Tibial nerve (tissue), 4 donors: Measurements from ENCODE around the gene CMKLR1. TPM values are rescaled to one million over a fixed set of nuclear protein-coding genes. Genes with fewer than 3 reads are reported as not detected.

ENCODE experiments used
- DNase-seq, 2 donors: peaks; one replicate each; pipeline ENCODE4 v3.0.0-alpha.2; 2019; ENCODE audit warnings: low spot score in 2 of 2
- H3K27ac ChIP-seq, 4 donors: fragments of 200-600 bp; sonication (generic) in 3 of 4; one replicate each; pipeline ENCODE4 v1.5.1; 2017 to 2019; ENCODE audit warnings: mild to moderate bottlenecking in 1 of 4
- H3K27me3 ChIP-seq, 2 donors: fragments of 200-600 bp; sonication (generic) in 1 of 2; one replicate each; pipeline versions ENCODE4 v1.5.1 to v1.6.0; 2017 to 2019
- H3K36me3 ChIP-seq, 3 donors: fragments of 200-600 bp; sonication (generic); one replicate each; pipeline ENCODE4 v1.5.1; 2018 to 2019
- H3K4me1 ChIP-seq, 4 donors: fragments of 200-600 bp; sonication (generic) in 3 of 4; one replicate each; pipeline ENCODE4 v1.5.1; 2017 to 2019
- H3K4me3 ChIP-seq, 4 donors: fragments of 200-600 bp; sonication (generic) in 3 of 4; one replicate each; pipeline ENCODE4 v1.5.1; 2017 to 2019; ENCODE audit warnings: mild to moderate bottlenecking in 1 of 4, moderate library complexity in 1 of 4
- H3K9me3 ChIP-seq, 4 donors: fragments of 200-600 bp; sonication (generic) in 3 of 4; one replicate each; pipeline ENCODE4 v1.5.1; 2017 to 2019
- CTCF ChIP-seq, 5 experiments: fragments of 200-600 bp in 3 of 5; fragments of 450-650 bp in 2 of 5; sonication (generic) in 3 of 5; IDR thresholded peaks; one replicate each; pipeline ENCODE4 v1.5.1; 2016 to 2019; ENCODE audit warnings: antibody characterized with exemption in 5 of 5, mild to moderate bottlenecking in 3 of 5, moderate library complexity in 2 of 5
- EP300 ChIP-seq, 2 donors: sonication (generic); formaldehyde crosslinking; IDR thresholded peaks; one replicate each; pipeline ENCODE4 v1.6.1; 2017; ENCODE audit warnings: antibody characterized with exemption in 2 of 2, mild to moderate bottlenecking in 1 of 2
- POLR2A ChIP-seq, 2 donors: fragments of 450-650 bp; IDR thresholded peaks; one replicate each; pipeline ENCODE4 v1.6.1; 2017; ENCODE audit warnings: antibody characterized with exemption in 2 of 2, mild to moderate bottlenecking in 2 of 2, moderate library complexity in 2 of 2
- WGBS, 2 donors: methylation state at CpG; one replicate each; pipeline ENCODE4 v1.1.5; 2018; 5-methylcytosine and 5-hydroxymethylcytosine counted together
- total RNA-seq, 4 donors: library from RNA; depleted of rRNA; stranded (reverse); fragments of >200 nt; gene quantifications; one replicate each; pipeline ENCODE4 v1.1.0, GENCODE V29; 2016

Gene CMKLR1
- total RNA-seq, 4 donors from 2014 or later = 7.1 to 23.2 (median 18.8) TPM

- TF ChIP-seq EP300 (IDR thresholded peaks at IDR 0.05) (no peak), CTCF (IDR thresholded peaks at IDR 0.05) (no peak), POLR2A (IDR thresholded peaks at IDR 0.05) (no peak)
- no peak overlapping the region for H3K4me3 ChIP-seq
- no peak overlapping the region for H3K27ac ChIP-seq
- no peaks in the 10 kb centered on the region for H3K9me3 ChIP-seq
- H3K36me3 ChIP-seq = peaks cover 0 to 10% (median 0%) of the 10 kb centered on the region in 3 donors
- H3K27me3 ChIP-seq = peaks cover 0 to 5% of the 10 kb centered on the region in 2 donors
- DNase-seq = no peak
- 72 to 74% methylated on average over 7 of the region's 7 CpGs for WGBS, 2 donors
- H3K4me1 ChIP-seq = no peaks in the 10 kb centered on the region
These were observed 86.6 kb downstream of the CMKLR1 start for GRCh38 chr12:108252523-108252922.

GRCh38 chr12:108248011-108248410 is 91.1 kb downstream of the CMKLR1 start:
- peaks cover 0 to 5% of the 10 kb centered on the region in 2 donors for H3K27me3 ChIP-seq
- peaks cover 0 to 10% (median 0%) of the 10 kb centered on the region in 3 donors for H3K36me3 ChIP-seq
- H3K9me3 ChIP-seq = no peaks in the 10 kb centered on the region
- no peak for TF ChIP-seq EP300 (IDR thresholded peaks at IDR 0.05)
- TF ChIP-seq POLR2A (IDR thresholded peaks at IDR 0.05) = no peak
- TF ChIP-seq CTCF (IDR thresholded peaks at IDR 0.05) = no peak
- WGBS, 2 donors = 85 to 91% methylated on average over 12 to 13 of the region's 13 CpGs
- H3K4me1 ChIP-seq = no peaks in the 10 kb centered on the region
- H3K4me3 ChIP-seq = no peak overlapping the region
- no peak for DNase-seq
- no peak overlapping the region for H3K27ac ChIP-seq

GRCh38 chr12:108247130-108247529 is 92.0 kb downstream of the CMKLR1 start:
- no peak overlapping the region for H3K27ac ChIP-seq
- WGBS, 2 donors = 80 to 86% methylated on average over 2 of the region's 2 CpGs
- H3K27me3 ChIP-seq = no peaks in the 10 kb centered on the region
- TF ChIP-seq CTCF (IDR thresholded peaks at IDR 0.05) (no peak), EP300 (IDR thresholded peaks at IDR 0.05) (no peak), POLR2A (IDR thresholded peaks at IDR 0.05) (no peak)
- no peaks in the 10 kb centered on the region for H3K9me3 ChIP-seq
- no peak for DNase-seq
- H3K36me3 ChIP-seq = peaks cover 0 to 10% (median 0%) of the 10 kb centered on the region in 3 donors
- no peaks in the 10 kb centered on the region for H3K4me1 ChIP-seq
- H3K4me3 ChIP-seq = no peak overlapping the region

- Histone ChIP-seq H3K4me3 (no peak overlapping the region), H3K36me3 (no peaks in the 10 kb centered on the region), H3K27ac (no peak overlapping the region), H3K9me3 (peaks cover 0 to 4% (median 0%) of the 10 kb centered on the region in 4 donors), H3K27me3 (no peaks in the 10 kb centered on the region), H3K4me1 (no peaks in the 10 kb centered on the region)
- WGBS, 2 donors = 48 to 50% methylated on average over 10 of the region's 10 CpGs
- TF ChIP-seq CTCF (IDR thresholded peaks at IDR 0.05) (no peak), POLR2A (IDR thresholded peaks at IDR 0.05) (no peak), EP300 (IDR thresholded peaks at IDR 0.05) (no peak)
- no peak for DNase-seq
These were observed 97.0 kb downstream of the CMKLR1 start for GRCh38 chr12:108241986-108242703.

GRCh38 chr12:108240928-108241327 is 98.2 kb downstream of the CMKLR1 start:
- Histone ChIP-seq H3K36me3 (no peaks in the 10 kb centered on the region), H3K4me1 (no peaks in the 10 kb centered on the region), H3K27me3 (no peaks in the 10 kb centered on the region), H3K9me3 (peaks cover 0 to 6% (median 0%) of the 10 kb centered on the region in 4 donors), H3K4me3 (no peak overlapping the region), H3K27ac (no peak overlapping the region)
- TF ChIP-seq CTCF (IDR thresholded peaks at IDR 0.05) = no peak
- no peak for TF ChIP-seq EP300 (IDR thresholded peaks at IDR 0.05)
- no peak for TF ChIP-seq POLR2A (IDR thresholded peaks at IDR 0.05)
- WGBS, 2 donors = 80 to 96% methylated on average over 3 to 4 of the region's 4 CpGs
- DNase-seq = no peak
